WTC11 (cell line): ENCODE results near the gene UQCC2.

Experiments used
- CBFB ChIP-seq: sonication (generic); formaldehyde crosslinking; IDR thresholded peaks from 2 replicates; pipeline ENCODE4 v1.8.1; 2022; ENCODE audit warnings: mild to moderate bottlenecking, low read depth, missing genetic modification reagents
- CTCF ChIP-seq: fragments of 200-600 bp; IDR thresholded peaks from 2 replicates; pipeline ENCODE4 v1.8.0; 2022; ENCODE audit warnings: antibody characterized with exemption
- E2F1 ChIP-seq: sonication (generic); formaldehyde crosslinking; IDR thresholded peaks from 2 replicates; pipeline ENCODE4 v1.8.0; 2022; ENCODE audit warnings: mild to moderate bottlenecking, missing genetic modification reagents
- E2F5 ChIP-seq: sonication (generic); formaldehyde crosslinking; IDR thresholded peaks from 2 replicates; pipeline ENCODE4 v1.8.1; 2022; ENCODE audit warnings: mild to moderate bottlenecking, moderate library complexity, missing genetic modification reagents
- ELF4 ChIP-seq: sonication (generic); formaldehyde crosslinking; IDR thresholded peaks from 2 replicates; pipeline ENCODE4 v1.8.1; 2022; ENCODE audit warnings: low read depth, mild to moderate bottlenecking, moderate library complexity, missing genetic modification reagents
- MAX ChIP-seq: sonication (generic); formaldehyde crosslinking; IDR thresholded peaks from 2 replicates; pipeline ENCODE4 v1.8.0; 2022; ENCODE audit warnings: mild to moderate bottlenecking, missing genetic modification reagents
- NFATC4 ChIP-seq: fragments of 250-450 bp; sonication (Bioruptor Pico); IDR thresholded peaks from 2 replicates; pipeline ENCODE4 v1.9.0; 2021; ENCODE audit warnings: mild to moderate bottlenecking
- NFYB ChIP-seq: sonication (generic); formaldehyde crosslinking; conservative IDR thresholded peaks from 2 replicates; pipeline ENCODE4 v1.8.0; 2022; ENCODE audit warnings: low read depth, missing genetic modification reagents
- NR2C2 ChIP-seq: sonication (generic); formaldehyde crosslinking; IDR thresholded peaks from 2 replicates; pipeline ENCODE4 v1.8.0; 2022; ENCODE audit warnings: mild to moderate bottlenecking, missing genetic modification reagents
- RORB ChIP-seq: fragments of 250-450 bp; sonication (Bioruptor Pico); IDR thresholded peaks from 2 replicates; pipeline ENCODE4 v1.9.0; 2021; ENCODE audit warnings: mild to moderate bottlenecking
- SMAD3 ChIP-seq: sonication (generic); formaldehyde crosslinking; IDR thresholded peaks from 2 replicates; pipeline ENCODE4 v1.8.0; 2022; ENCODE audit warnings: missing genetic modification reagents, mild to moderate bottlenecking, borderline replicate concordance
- TP53 ChIP-seq: sonication (generic); formaldehyde crosslinking; IDR thresholded peaks from 2 replicates; pipeline ENCODE4 v1.8.1; 2023; ENCODE audit warnings: mild to moderate bottlenecking, missing genetic modification reagents
- ZMAT4 ChIP-seq: fragments of 250-450 bp; sonication (Bioruptor Pico); IDR thresholded peaks from 2 replicates; pipeline ENCODE4 v1.9.0; 2021; ENCODE audit warnings: mild to moderate bottlenecking
- TF ChIP-seq, protein P1 (sequence below): sonication (generic); formaldehyde crosslinking; IDR thresholded peaks from 2 replicates; pipeline ENCODE4 v1.8.1; 2022; ENCODE audit warnings: low read depth, mild to moderate bottlenecking, moderate library complexity, missing genetic modification reagents, borderline replicate concordance

DNA sequence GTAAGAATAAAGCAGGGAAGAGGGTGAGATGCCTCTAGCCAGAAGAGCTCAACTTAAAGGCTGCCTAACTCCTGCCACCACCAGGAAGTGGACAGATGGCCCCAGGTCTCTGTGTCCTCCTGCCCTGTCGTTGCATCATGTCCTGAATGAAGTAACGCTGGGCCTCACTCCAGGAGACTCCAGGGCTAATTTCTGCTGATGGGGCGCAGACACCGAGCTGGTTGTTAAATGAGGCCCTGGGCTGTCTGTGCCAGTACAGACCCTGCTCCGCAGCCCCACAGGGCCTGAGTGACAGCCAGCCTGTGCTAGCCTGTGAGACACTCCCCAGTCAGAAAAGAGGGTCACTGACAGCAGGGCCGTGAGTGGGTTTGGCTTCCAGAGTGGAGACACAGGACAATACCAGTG lies 28.7 kb upstream of the UQCC2 start:
- TF ChIP-seq NFATC4 (no peak), NR2C2 (no peak), CBFB (CRISPR knock-in tag) (no peak), E2F1 (CRISPR knock-in tag) (no peak), MAX (CRISPR knock-in tag) (no peak), CTCF (no peak), NFYB (CRISPR knock-in tag) (no peak), RORB (no peak), SMAD3 (CRISPR knock-in tag) (no peak), E2F5 (CRISPR knock-in tag) (no peak), TP53 (no peak), ZMAT4 (no peak), ELF4 (CRISPR knock-in tag) (no peak)
- TF ChIP-seq, protein P1, sequence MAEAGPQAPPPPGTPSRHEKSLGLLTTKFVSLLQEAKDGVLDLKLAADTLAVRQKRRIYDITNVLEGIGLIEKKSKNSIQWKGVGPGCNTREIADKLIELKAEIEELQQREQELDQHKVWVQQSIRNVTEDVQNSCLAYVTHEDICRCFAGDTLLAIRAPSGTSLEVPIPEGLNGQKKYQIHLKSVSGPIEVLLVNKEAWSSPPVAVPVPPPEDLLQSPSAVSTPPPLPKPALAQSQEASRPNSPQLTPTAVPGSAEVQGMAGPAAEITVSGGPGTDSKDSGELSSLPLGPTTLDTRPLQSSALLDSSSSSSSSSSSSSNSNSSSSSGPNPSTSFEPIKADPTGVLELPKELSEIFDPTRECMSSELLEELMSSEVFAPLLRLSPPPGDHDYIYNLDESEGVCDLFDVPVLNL (CRISPR knock-in tag) = no peak
